Lower leg skin (tissue), 3 donors: ENCODE measurements around the gene SLC35F3.

Source experiments
- POLR2A ChIP-seq, 2 donors: fragments of 450-650 bp; IDR thresholded peaks; one replicate each; pipeline ENCODE4 v1.6.1; 2016 to 2017; ENCODE audit warnings: antibody characterized with exemption in 2 of 2, mild to moderate bottlenecking in 1 of 2, moderate library complexity in 1 of 2
- TF ChIP-seq, protein P1 (sequence below), 3 donors: fragments of 450-650 bp; IDR thresholded peaks; one replicate each; pipeline ENCODE4 v1.5.1; 2016; ENCODE audit warnings: antibody characterized with exemption in 3 of 3, mild to moderate bottlenecking in 3 of 3, moderate library complexity in 2 of 3

DNA sequence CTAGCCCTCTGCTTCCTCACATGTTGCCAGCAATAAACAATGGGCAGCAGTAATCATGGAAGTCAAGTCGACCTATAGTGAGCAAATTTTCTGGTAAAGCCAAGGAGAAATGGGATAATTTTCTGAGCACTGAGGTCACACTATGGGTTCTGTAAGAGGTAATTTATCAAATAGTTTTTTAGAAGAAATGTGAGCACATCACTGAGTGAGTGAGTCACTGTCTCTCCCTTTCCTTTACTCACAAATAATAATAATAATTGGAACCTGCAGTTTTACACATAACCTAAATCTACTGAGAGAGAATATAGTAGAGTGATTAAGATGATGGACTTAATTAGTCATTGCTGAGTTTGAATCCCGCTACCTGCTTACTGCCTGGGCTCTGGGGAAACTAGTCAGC lies 23.6 kb downstream of the SLC35F3 start:
- TF ChIP-seq, protein P1, sequence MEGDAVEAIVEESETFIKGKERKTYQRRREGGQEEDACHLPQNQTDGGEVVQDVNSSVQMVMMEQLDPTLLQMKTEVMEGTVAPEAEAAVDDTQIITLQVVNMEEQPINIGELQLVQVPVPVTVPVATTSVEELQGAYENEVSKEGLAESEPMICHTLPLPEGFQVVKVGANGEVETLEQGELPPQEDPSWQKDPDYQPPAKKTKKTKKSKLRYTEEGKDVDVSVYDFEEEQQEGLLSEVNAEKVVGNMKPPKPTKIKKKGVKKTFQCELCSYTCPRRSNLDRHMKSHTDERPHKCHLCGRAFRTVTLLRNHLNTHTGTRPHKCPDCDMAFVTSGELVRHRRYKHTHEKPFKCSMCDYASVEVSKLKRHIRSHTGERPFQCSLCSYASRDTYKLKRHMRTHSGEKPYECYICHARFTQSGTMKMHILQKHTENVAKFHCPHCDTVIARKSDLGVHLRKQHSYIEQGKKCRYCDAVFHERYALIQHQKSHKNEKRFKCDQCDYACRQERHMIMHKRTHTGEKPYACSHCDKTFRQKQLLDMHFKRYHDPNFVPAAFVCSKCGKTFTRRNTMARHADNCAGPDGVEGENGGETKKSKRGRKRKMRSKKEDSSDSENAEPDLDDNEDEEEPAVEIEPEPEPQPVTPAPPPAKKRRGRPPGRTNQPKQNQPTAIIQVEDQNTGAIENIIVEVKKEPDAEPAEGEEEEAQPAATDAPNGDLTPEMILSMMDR (IDR thresholded peaks at IDR 0.05): no peak
- no peak for TF ChIP-seq POLR2A (IDR thresholded peaks at IDR 0.05)
